ENCODE measurements around the gene BARX2.

- no peak for TF ChIP-seq POLR2A (IDR thresholded peaks at IDR 0.05; ENCODE audit: low read depth, low read length)
- TF ChIP-seq, protein P1, sequence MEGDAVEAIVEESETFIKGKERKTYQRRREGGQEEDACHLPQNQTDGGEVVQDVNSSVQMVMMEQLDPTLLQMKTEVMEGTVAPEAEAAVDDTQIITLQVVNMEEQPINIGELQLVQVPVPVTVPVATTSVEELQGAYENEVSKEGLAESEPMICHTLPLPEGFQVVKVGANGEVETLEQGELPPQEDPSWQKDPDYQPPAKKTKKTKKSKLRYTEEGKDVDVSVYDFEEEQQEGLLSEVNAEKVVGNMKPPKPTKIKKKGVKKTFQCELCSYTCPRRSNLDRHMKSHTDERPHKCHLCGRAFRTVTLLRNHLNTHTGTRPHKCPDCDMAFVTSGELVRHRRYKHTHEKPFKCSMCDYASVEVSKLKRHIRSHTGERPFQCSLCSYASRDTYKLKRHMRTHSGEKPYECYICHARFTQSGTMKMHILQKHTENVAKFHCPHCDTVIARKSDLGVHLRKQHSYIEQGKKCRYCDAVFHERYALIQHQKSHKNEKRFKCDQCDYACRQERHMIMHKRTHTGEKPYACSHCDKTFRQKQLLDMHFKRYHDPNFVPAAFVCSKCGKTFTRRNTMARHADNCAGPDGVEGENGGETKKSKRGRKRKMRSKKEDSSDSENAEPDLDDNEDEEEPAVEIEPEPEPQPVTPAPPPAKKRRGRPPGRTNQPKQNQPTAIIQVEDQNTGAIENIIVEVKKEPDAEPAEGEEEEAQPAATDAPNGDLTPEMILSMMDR (IDR thresholded peaks at IDR 0.05; ENCODE audit: extremely low read depth in 1 of 2, insufficient read depth in 1 of 2, low read depth in 1 of 2, low read length in 2 of 2): peak; percentile 91 to 92
- no peak for TF ChIP-seq EZH2 (IDR thresholded peaks at IDR 0.05; ENCODE audit: borderline replicate concordance, low read depth, low read length, severe bottlenecking)
These were observed 43.8 kb upstream of the BARX2 start for GRCh38 chr11:129331871-129332274.

All from endothelial cell of umbilical vein (primary cell).